Activated T-cell treated with anti-CD3 and anti-CD28 coated beads, Interleukin-2, amount 50 U/mL, for 48 hours (primary cell): ENCODE data around the gene LRP1.

Experiments used
- DNase-seq, 2 experiments: peaks; one replicate each; pipeline ENCODE4 v3.0.0-alpha.2; 2020

Gene LRP1

DNA sequence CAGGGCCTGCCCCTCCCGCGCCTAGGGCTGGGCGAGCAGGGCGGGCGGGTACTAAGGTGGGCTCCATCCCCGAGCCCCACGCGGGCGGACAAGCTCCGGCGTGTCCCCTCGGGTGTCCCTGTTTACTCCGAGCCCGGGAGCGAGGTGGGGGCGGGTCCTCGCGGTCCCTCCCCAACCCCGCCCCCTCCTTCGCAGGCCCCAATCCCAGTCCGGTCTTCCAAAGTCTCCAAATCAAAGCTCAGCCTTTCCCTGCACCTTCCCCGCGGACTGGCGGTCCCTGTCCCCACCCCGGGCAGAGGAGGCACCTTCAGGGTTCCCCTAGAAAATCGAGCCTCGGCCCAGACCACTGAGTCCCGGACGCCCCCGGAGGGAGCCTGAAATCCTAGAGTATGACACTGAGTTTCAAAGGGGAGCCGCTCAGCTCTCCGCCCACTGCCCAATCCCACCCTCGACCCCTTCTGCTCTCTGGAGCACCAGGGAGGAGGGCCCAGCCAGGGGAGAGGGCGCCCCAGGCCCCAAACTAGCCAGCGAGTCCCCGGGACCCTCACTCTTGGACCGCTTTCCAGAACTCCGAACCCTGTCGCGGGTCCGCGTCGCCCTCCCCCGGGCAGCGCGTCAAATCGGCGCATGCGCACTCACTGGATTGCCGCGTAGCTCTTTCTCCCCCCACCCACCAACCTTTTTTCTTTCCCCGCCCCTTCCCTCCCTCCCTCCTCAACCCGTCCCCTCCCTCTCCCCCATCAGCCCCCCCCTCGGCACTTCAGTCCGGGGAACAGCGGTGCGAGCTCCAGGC, at the start of gene LRP1:
TSS of gene LRP1 (plus strand) at position 758 of the 793 bp plus-strand sequence. CDS start 482 bp downstream, outside the sequence.
- peak; percentile 80 to 83 for DNase-seq

DNA sequence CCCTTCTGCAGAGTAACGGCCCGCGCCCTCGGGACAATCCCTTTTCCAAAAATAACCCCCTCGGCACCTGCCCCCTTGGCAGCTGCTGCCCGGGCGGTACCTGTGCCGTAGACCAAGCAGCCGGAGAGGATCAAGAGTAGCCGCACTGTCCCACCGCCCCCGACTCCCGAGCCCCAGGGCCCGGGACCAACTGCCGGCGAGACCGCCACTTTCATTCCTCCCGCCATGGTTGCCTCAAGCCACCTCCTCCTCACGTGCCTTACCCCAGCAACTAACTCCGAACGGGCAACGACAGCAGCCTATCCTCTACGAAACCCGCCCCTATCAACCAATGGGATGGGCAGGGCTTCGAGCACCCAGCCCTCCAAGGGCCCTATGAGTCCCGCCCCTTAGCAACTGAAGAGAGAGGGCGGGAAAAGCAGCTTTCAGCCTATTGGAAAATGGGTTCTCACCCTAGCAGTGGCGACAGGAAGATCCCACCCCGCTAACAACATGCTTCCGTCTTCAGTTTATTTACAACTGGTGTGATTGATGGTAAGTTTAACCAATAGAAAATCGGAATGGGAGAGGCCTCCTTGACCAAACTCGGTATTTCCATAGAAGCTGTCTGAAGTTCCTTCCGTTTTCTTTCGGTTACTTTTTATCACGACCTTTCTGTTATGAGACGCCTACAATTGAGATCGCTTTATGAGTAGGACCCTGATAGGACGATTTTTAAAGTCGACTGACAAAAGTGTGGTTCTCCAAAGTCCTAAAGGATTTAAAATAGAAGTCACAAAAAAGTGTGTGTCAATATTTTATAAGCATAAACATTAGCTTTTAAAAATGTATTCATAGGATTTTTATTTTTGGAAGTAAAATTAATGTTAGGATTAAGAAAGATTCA, 49.5 kb upstream of the LRP1 start, which contains the start of gene NEMP1:
TSS of gene NEMP1 (minus strand) at position 273 of the 886 bp plus-strand sequence. CDS start at position 227, 46 bp downstream.
- peak; percentile 92 to 94 for DNase-seq

GRCh38 chr12:57079821-57080220, 48.5 kb upstream of the LRP1 start:
- DNase-seq: no peak

- no peak for DNase-seq
These were observed 47.4 kb upstream of the LRP1 start for GRCh38 chr12:57080855-57081254.

- peak; percentile 68 to 72 for DNase-seq
These were observed 42.2 kb upstream of the LRP1 start for GRCh38 chr12:57085999-57086492.

DNA sequence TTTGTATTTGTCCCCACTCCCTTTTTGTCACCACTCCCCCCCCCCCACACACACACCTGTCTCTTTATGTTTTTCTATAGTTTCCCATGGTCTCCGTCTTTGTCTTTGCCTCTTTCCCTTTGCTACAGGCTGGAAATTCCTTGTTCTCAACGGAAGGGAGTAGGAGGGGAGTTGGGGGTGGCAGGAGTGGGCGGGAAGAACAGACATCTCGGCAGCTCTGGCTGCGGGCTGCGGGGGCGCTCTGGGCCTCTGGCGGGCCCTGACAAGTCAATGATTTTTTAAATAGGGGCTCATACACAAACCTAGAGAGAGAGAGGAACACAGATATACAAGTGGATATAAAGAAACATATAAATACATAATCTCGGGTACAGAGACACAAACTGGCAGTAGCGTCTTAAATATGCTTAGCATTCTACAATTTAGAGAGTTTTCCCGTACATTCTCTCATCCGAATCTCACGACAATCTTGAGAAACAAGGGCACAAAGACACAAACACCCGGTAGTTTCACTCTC, 41.7 kb upstream of the LRP1 start:
- peak; percentile 66 to 72 for DNase-seq

DNA sequence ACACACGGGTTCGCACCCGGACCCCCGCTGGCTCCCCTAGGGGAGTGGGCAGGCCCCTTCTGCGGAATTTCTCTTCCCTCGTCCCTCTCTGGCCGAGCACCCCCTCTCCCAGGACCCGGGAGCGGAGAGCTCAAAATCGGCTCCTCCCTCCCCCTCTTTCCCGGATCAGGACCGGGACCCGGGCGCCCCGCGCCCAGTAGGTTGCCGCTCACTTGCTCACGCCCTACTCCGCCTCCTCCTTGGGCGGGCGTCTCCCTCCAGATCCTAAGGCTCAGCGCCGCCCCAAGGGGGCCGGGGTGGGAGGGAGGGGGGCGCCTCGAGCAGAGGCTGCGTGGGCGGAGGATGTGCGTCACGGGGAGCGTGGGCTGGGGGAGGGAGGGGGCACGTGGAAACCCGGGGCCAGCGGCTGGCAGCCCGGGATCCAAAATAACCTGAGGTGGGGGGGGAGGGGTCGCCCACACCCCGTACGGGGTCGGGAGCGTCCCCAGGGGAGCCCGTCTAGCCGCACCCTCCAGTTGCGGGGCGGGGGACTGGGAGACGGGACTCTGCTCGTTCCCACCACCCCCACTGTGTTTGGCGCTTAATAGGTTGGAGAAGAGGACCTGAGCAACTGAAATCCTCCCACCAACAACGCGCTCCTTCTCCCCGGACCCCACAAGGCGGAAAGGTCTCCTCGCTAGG, 41.1 kb upstream of the LRP1 start:
- DNase-seq: peak; percentile 94

DNA sequence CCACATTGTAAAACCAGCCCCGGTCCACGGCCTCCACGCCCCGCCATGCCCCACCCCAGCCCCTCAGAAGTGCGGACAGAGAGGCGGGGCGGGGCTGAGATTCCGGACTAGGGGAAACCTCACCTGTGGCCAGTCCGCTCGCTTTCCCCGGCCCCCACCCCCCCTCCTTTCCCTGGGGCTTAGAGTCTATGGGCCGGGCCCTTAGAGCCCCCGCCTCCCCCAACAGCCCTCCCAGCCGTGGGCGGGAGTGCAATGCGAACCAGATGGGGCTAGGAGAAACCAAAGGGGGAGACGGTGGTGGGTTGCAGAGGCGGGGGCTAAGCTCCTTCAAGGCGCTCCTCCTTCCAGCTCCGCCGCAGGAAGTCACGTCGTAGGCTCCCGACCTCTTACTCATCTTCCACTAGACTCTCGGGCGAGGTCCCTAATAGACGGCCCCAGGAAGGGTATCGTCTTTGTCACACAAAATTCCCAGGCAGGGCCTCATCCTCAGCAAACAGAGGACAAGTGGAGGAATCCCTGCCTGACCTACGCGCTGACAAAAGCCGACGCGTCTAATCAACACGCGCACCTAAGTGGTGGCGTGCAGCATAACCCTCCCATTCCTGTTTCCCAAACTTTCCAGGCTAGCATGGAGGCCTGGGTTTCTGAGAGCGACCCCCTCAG, 40.5 kb upstream of the LRP1 start:
- peak; percentile 90 for DNase-seq

DNA sequence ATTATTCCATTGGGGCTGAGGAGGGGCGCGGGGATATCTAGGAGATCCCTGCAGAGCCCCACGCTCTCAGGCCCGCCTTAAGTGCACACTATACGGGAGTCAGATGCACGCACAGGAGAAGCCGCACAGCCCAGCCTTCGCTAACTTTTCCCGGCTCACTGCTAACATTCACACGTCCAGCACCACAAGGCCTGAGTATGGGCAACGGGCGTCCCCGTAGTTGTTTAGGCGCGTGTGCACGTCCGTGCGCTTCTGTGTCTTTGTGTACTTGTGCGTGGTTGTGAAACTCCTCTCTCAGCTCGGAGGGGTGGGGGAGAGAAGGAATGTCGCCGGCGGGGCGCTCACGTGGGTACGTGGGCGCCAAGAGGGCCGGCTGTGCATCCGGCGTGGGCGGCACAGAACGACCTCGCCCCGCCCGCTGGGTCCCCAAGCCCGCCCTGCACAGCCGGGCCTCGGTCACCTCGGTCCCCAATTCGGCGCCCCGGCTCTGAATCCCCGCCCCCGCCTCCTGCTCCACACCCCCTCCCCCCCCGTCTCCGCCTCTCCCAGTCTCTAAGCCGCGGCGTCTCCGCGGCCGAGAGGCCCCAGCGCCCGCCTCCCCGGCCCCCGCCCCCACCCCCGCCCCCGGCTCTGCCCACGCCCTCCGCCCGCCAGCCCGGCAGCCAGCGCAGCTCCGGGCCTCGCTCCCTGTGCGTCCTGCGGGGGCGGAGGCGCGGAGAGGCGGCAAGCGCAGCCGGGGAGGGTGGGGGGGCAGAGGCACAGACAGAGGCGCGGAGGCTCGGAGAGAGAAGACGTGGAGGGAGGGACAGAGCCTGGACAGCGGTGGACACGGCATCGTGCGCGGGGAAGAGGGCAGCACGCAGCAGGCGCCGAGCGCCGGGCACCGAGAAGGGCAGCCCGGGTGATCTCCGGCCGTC, 39.7 kb upstream of the LRP1 start, which contains the start of gene NAB2:
TSS of gene NAB2 (plus strand) at position 761 of the 917 bp plus-strand sequence. CDS start 158 bp downstream, outside the sequence.
- DNase-seq: peak; percentile 86 to 90

GRCh38 chr12:57089271-57090245, 38.7 kb upstream of the LRP1 start:
- DNase-seq: peak; percentile 65 to 71

DNA sequence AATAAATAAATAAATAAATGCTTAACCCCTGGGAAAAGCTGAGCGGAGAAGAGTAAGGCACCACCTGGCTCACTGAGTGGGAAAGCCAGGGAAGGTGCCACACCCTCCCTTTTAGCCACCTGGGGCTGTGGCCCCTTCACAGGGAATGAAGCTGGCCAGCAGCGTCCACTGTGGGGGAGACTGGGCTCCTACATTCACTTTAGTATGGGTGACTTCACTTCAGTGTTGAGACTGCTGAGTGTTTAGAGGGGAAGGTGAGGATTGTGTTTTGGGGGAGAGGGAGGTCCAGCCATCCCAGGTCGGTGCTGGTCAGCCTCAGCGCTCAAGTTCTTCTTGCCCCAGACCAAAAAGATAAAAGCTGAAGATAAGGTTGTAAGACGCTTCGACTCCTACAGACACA, 37.8 kb upstream of the LRP1 start:
- DNase-seq: no peak

GRCh38 chr12:57090924-57091637, 37.2 kb upstream of the LRP1 start:
- DNase-seq: no peak

GRCh38 chr12:57091638-57092528, 36.4 kb upstream of the LRP1 start:
- DNase-seq: no peak

DNA sequence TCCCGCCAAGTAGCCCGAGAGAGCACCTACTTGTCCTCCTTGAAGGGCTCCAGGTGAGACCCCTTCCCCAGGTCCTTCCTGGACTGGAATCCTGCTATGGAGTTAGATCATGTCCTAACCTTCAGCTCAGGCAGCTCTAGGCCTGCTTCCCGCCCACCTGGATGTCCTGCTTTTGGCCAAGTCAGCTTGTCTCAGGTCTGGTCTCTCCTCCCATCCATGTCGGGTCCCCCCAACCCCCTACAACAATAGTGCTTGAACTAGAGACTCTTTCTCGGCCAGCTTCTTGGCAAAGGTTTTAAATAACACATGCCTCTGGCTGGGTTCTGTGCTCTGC, 35.8 kb upstream of the LRP1 start:
- no peak for DNase-seq

DNA sequence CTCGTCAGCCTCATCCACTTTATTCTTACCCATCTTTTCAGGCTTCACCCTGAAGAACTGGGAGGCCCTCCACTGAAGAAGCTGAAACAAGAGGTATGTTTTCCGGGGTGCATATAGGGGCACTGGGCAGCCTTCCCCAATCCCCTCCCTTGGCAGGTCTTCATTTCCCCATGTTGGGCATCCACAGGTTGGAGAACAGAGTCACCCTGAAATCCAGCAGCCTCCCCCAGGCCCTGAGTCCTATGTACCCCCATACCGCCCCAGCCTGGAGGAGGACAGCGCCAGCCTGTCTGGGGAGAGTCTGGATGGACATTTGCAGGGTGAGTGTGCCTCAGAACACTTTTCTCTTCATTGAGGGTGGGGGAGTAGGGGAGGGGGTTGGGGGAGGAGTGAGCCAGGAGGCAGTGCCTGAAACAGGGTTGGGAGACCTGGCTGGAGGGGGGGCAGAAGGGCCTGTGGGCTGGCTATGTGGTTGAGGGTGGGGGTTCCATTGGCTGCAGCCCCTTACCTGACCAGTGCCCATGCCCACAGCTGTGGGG, 35.3 kb upstream of the LRP1 start:
- DNase-seq: no peak

GRCh38 chr12:57093415-57094207, 34.7 kb upstream of the LRP1 start:
- DNase-seq: peak; percentile 85 to 86
